A673 (cell line): Measurements from ENCODE around the gene ZNF605.

Experiments used
- EZH2 ChIP-seq: fragments of 200-600 bp; sonication (generic); IDR thresholded peaks from 2 replicates; pipeline ENCODE4 v1.6.1; 2017; ENCODE audit warnings: borderline replicate concordance, low read depth, mild to moderate bottlenecking, mixed read lengths, antibody characterized with exemption, low read length; ENCODE audit not compliant: poor library complexity, severe bottlenecking
- TF ChIP-seq, protein P1 (sequence below): fragments of 300-800, 200-600 bp; sonication (generic); conservative IDR thresholded peaks from 2 replicates; pipeline ENCODE4 v1.5.1; 2017; ENCODE audit warnings: low read depth, mild to moderate bottlenecking, antibody characterized with exemption, low read length, moderate library complexity, mixed read lengths

DNA sequence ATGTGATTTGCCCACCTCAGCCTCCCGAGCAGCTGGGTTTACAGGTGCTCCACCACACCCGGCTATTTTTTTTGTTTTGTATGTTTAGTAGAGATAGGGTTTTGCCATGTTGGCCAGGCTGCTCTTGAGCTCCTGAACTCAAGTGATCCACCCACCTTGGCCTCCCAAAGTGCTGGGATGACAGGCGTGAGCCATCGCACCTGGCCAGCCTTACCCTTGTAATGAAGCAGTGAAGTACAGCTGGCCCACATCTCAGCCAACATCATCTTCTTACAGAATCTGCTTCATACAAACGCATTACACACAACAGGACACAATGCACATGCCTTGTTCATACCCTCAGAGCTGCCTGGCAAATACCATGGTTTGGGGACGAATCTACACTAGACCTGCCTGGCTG is 37.4 kb downstream of the ZNF605 start:
- TF ChIP-seq, protein P1, sequence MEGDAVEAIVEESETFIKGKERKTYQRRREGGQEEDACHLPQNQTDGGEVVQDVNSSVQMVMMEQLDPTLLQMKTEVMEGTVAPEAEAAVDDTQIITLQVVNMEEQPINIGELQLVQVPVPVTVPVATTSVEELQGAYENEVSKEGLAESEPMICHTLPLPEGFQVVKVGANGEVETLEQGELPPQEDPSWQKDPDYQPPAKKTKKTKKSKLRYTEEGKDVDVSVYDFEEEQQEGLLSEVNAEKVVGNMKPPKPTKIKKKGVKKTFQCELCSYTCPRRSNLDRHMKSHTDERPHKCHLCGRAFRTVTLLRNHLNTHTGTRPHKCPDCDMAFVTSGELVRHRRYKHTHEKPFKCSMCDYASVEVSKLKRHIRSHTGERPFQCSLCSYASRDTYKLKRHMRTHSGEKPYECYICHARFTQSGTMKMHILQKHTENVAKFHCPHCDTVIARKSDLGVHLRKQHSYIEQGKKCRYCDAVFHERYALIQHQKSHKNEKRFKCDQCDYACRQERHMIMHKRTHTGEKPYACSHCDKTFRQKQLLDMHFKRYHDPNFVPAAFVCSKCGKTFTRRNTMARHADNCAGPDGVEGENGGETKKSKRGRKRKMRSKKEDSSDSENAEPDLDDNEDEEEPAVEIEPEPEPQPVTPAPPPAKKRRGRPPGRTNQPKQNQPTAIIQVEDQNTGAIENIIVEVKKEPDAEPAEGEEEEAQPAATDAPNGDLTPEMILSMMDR = no peak
- TF ChIP-seq EZH2 = no peak
